Lower lobe of right lung (tissue), 2 donors: Measurements from ENCODE around the gene HOXD13. TPM values are rescaled to one million over a fixed set of nuclear protein-coding genes. Genes with fewer than 3 reads are reported as not detected.

Experiments
- ATAC-seq, 2 donors: fragments of 200-7000 bp; cut with Tn5 transposase; one replicate each; pipeline ENCODE4 v1.9.1; 2020 to 2022; ENCODE audit warnings: mild to moderate bottlenecking in 2 of 2, moderate library complexity in 2 of 2
- DNase-seq: peaks from one replicate; pipeline ENCODE4 v3.0.0-alpha.2; 2020
- H3K27ac ChIP-seq: fragments of 200-600 bp; one replicate; pipeline ENCODE4 v1.8.0; 2022
- H3K27me3 ChIP-seq: fragments of 200-600 bp; one replicate; pipeline ENCODE4 v1.8.0; 2022; ENCODE audit warnings: low read depth
- H3K36me3 ChIP-seq: fragments of 200-600 bp; one replicate; pipeline ENCODE4 v1.8.0; 2022; ENCODE audit warnings: mild to moderate bottlenecking
- H3K4me1 ChIP-seq: fragments of 200-600 bp; one replicate; pipeline ENCODE4 v1.8.0; 2022
- H3K4me3 ChIP-seq: fragments of 200-600 bp; one replicate; pipeline ENCODE4 v1.8.0; 2022; ENCODE audit warnings: mild to moderate bottlenecking
- H3K9me3 ChIP-seq: fragments of 200-600 bp; one replicate; pipeline ENCODE4 v1.8.0; 2022
- CTCF ChIP-seq: fragments of 200-600 bp; IDR thresholded peaks from one replicate; pipeline ENCODE4 v1.8.0; 2022; ENCODE audit warnings: antibody characterized with exemption, mild to moderate bottlenecking
- intact Hi-C: fragments of 100-400 bp; cut with DNase I; formaldehyde crosslinking; loops from one replicate; pipeline ENCODE4 v1.11.0; 2022
- total RNA-seq: library from RNA; stranded (reverse); fragmentation: NEBNext Ultra II Directional; extraction: Animal tissue kit (Norgen Biotek cat#: 25700); gene quantifications from one replicate; pipeline ENCODE4 v1.2.1, GENCODE V29; 2021
- donor health status: DM: no; HTN: yes; CAD: no; lungs with severe emphysema.

The HOXD13 gene
- total RNA-seq, 1 donor from 2014 or later: not detected

GRCh38 chr2:176138923-176139660, 46.6 kb downstream of the HOXD13 start:
- Histone ChIP-seq H3K36me3 (no peaks in the 10 kb centered on the region), H3K4me3 (no peak overlapping the region), H3K27me3 (peaks cover 99% of the 10 kb centered on the region), H3K27ac (no peak overlapping the region), H3K4me1 (peaks cover 25% of the 10 kb centered on the region), H3K9me3 (no peaks in the 10 kb centered on the region)
- DNase-seq: no peak
- intact Hi-C loops: loop anchor here (10.0 kb wide), 1 partner anchor 416 kb away; no protein-coding TSS in a partner anchor
- no peak for TF ChIP-seq CTCF
- no peak for ATAC-seq

GRCh38 chr2:176139661-176140512, 47.4 kb downstream of the HOXD13 start:
- ATAC-seq (no peak), DNase-seq (no peak)
- H3K4me1 ChIP-seq: peaks cover 25% of the 10 kb centered on the region
- H3K9me3 ChIP-seq: no peaks in the 10 kb centered on the region
- peaks cover 99% of the 10 kb centered on the region for H3K27me3 ChIP-seq
- H3K27ac ChIP-seq: no peak overlapping the region
- H3K4me3 ChIP-seq: peak overlapping the region; percentile 53
- intact Hi-C loops: loop anchor here (10.0 kb wide), 2 partner anchors 315 to 415 kb away; no protein-coding TSS in a partner anchor
- H3K36me3 ChIP-seq: no peaks in the 10 kb centered on the region
- TF ChIP-seq CTCF: no peak

- Histone ChIP-seq H3K36me3 (no peaks in the 10 kb centered on the region), H3K27ac (no peak overlapping the region), H3K9me3 (no peaks in the 10 kb centered on the region), H3K27me3 (peaks cover 98% of the 10 kb centered on the region), H3K4me1 (peaks cover 25% of the 10 kb centered on the region), H3K4me3 (peak overlapping the region; percentile 53)
- peak; percentile 91 to 94 for ATAC-seq
- DNase-seq: peak; percentile 70
- TF ChIP-seq CTCF: peak; percentile 89
- intact Hi-C loops: loop anchor here (10.0 kb wide), 1 partner anchor 314 kb away; no protein-coding TSS in a partner anchor
These were observed 48.2 kb downstream of the HOXD13 start for GRCh38 chr2:176140513-176141317.

GRCh38 chr2:176142281-176142680, 49.8 kb downstream of the HOXD13 start:
- H3K4me3 ChIP-seq: no peak overlapping the region
- DNase-seq (no peak), ATAC-seq (no peak)
- peaks cover 99% of the 10 kb centered on the region for H3K27me3 ChIP-seq
- no peaks in the 10 kb centered on the region for H3K36me3 ChIP-seq
- TF ChIP-seq CTCF: no peak
- intact Hi-C loops: loop anchor here (10.0 kb wide), 1 partner anchor 313 kb away; no protein-coding TSS in a partner anchor
- no peaks in the 10 kb centered on the region for H3K9me3 ChIP-seq
- no peak overlapping the region for H3K27ac ChIP-seq
- H3K4me1 ChIP-seq: peaks cover 15% of the 10 kb centered on the region

Other genes with a start within 250 kb of the HOXD13 start
- gene LNPK, start 90.5 kb upstream of the HOXD13 start, total RNA-seq: 32.3 TPM
- not detected for gene EVX2, start 8.8 kb upstream of the HOXD13 start, total RNA-seq
- gene HOXD12, start 7.1 kb downstream of the HOXD13 start, total RNA-seq: not detected
- not detected for gene HOXD11, start 14.6 kb downstream of the HOXD13 start, total RNA-seq
- not detected for gene HOXD10, start 24.1 kb downstream of the HOXD13 start, total RNA-seq
- gene HOXD9, start 30.0 kb downstream of the HOXD13 start, total RNA-seq: 0.86 TPM
- 2.3 TPM for gene HOXD8, start 37.0 kb downstream of the HOXD13 start, total RNA-seq
- 0.97 TPM for gene HOXD4, start 58.8 kb downstream of the HOXD13 start, total RNA-seq
- gene HOXD3, start 64.6 kb downstream of the HOXD13 start, total RNA-seq: 0.47 TPM
- gene HOXD1, start 95.9 kb downstream of the HOXD13 start, total RNA-seq: 3.4 TPM
- 16.2 TPM for gene MTX2, start 176.7 kb downstream of the HOXD13 start, total RNA-seq